HG02885 (cell line): ENCODE results near the gene NBPF3.
"Not testable (repeated sequence)": the region's sequence is repeated elsewhere in the genome, so short reads cannot be mapped to it uniquely, and the experiment has no call there.

Experiments
- ATAC-seq: cut with Tn5 transposase; IDR thresholded peaks from one replicate; pipeline ENCODE4 v1.9.1; 2021; ENCODE audit warnings: mild to moderate bottlenecking; ENCODE audit not compliant: unreplicated experiment, poor library complexity

Gene NBPF3

GRCh38 chr1:21511579-21512522 is 71.9 kb downstream of the NBPF3 start:
- ATAC-seq = no peak

GRCh38 chr1:21514245-21514644 is 74.3 kb downstream of the NBPF3 start:
- ATAC-seq = no peak

- no peak for ATAC-seq
These were observed 77.2 kb downstream of the NBPF3 start for GRCh38 chr1:21517161-21517589.

- no peak for ATAC-seq
These were observed 77.9 kb downstream of the NBPF3 start for GRCh38 chr1:21517660-21518480.

GRCh38 chr1:21518774-21519455 is 79.0 kb downstream of the NBPF3 start:
- no peak for ATAC-seq

GRCh38 chr1:21519486-21520070 is 79.6 kb downstream of the NBPF3 start:
- not testable (repeated sequence) for ATAC-seq

GRCh38 chr1:21520899-21521716 is 81.2 kb downstream of the NBPF3 start:
- no peak for ATAC-seq

GRCh38 chr1:21521717-21522060 is 81.8 kb downstream of the NBPF3 start:
- ATAC-seq = no peak

- ATAC-seq = no peak
These were observed 82.6 kb downstream of the NBPF3 start for GRCh38 chr1:21522525-21523038.

- ATAC-seq = no peak
These were observed 83.4 kb downstream of the NBPF3 start for GRCh38 chr1:21523297-21523813.

GRCh38 chr1:21524220-21524619 is 84.3 kb downstream of the NBPF3 start:
- ATAC-seq = no peak

GRCh38 chr1:21524686-21525339 is 84.9 kb downstream of the NBPF3 start:
- ATAC-seq = no peak

- ATAC-seq = no peak
These were observed 85.4 kb downstream of the NBPF3 start for GRCh38 chr1:21525340-21525717.

GRCh38 chr1:21526441-21526840 is 86.5 kb downstream of the NBPF3 start:
- no peak for ATAC-seq

GRCh38 chr1:21530368-21531016 is 90.6 kb downstream of the NBPF3 start:
- ATAC-seq = no peak

- ATAC-seq = no peak
These were observed 91.3 kb downstream of the NBPF3 start for GRCh38 chr1:21531241-21531640.

- ATAC-seq = no peak
These were observed 92.6 kb downstream of the NBPF3 start for GRCh38 chr1:21532496-21532895.

GRCh38 chr1:21532992-21533534 is 93.1 kb downstream of the NBPF3 start:
- ATAC-seq = no peak
